Kidney (tissue), 14 donors: ENCODE measurements around the gene ATP11A. TPM values are rescaled to one million over a fixed set of nuclear protein-coding genes. Genes with fewer than 3 reads are reported as not detected.

ENCODE experiments used
- DNase-seq, 5 donors: peaks; one replicate each; pipeline ENCODE4 v3.0.0-alpha.2; 2013 to 2020
- FAIRE-seq: peaks from 2 replicates; lab custom pipeline; 2012; peaks lifted over from hg19 to GRCh38; lab: Jason Lieb, UNC
- H3K27ac ChIP-seq, 2 donors: one replicate each; pipeline ENCODE4 v1.7.0; 2013; ENCODE audit warnings: low read depth in 2 of 2, low read length in 2 of 2, inconsistent platforms in 1 of 2
- H3K27me3 ChIP-seq: one replicate; pipeline ENCODE4 v1.7.1; 2013; ENCODE audit warnings: low read length, inconsistent platforms; ENCODE audit not compliant: control insufficient read depth, insufficient read depth
- H3K36me3 ChIP-seq, 3 donors: one replicate each; pipeline versions ENCODE4 v1.7.0 to v1.7.1; 2013; ENCODE audit warnings: low read length in 3 of 3, control low read depth in 1 of 3, inconsistent platforms in 1 of 3; ENCODE audit not compliant: insufficient read depth in 3 of 3, control insufficient read depth in 2 of 3
- H3K4me1 ChIP-seq, 3 donors: one replicate each; pipeline versions ENCODE4 v1.7.0 to v1.7.1; 2013; ENCODE audit warnings: low read length in 3 of 3, inconsistent platforms in 1 of 3, low read depth in 1 of 3; ENCODE audit not compliant: control insufficient read depth in 2 of 3, insufficient read depth in 2 of 3
- H3K4me3 ChIP-seq, 3 donors: one replicate each; pipeline versions ENCODE4 v1.7.0 to v1.8.1; 2013; ENCODE audit warnings: low read length in 3 of 3, control low read depth in 1 of 3, inconsistent platforms in 1 of 3
- H3K9ac ChIP-seq, 3 donors: one replicate each; pipeline versions ENCODE4 v1.7.0 to v1.7.1; 2013; ENCODE audit warnings: low read length in 3 of 3, control low read depth in 1 of 3, inconsistent platforms in 1 of 3
- H3K9me3 ChIP-seq, 3 donors: one replicate each; pipeline versions ENCODE4 v1.7.0 to v1.7.1; 2013; ENCODE audit warnings: low read length in 3 of 3, control low read depth in 1 of 3, inconsistent platforms in 1 of 3; ENCODE audit not compliant: control insufficient read depth in 2 of 3, insufficient read depth in 1 of 3
- CTCF ChIP-seq: IDR thresholded peaks from 3 replicates; pipeline ENCODE4 v1.5.1; 2012; ENCODE audit warnings: mild to moderate bottlenecking, moderate library complexity, borderline replicate concordance; ENCODE audit not compliant: insufficient read depth; ENCODE audit errors: extremely low read depth
- intact Hi-C: fragments of 100-400 bp; cut with DNase I; formaldehyde crosslinking; loops from one replicate; pipeline ENCODE4 v1.11.1; 2022
- polyA plus RNA-seq: library from polyadenylated mRNA; stranded (reverse); fragments of 350-450 nt; fragmentation: Illumina TruSeq; extraction: RNeasy Lipid Tissue Mini Kit (QIAGEN cat#74804); gene quantifications from one replicate; pipeline ENCODE4 v1.2.3, GENCODE V29; 2014; ENCODE audit warnings: low read depth, low replicate concordance; ENCODE audit not compliant: insufficient read depth
- total RNA-seq: library from RNA; stranded (reverse); fragmentation: NEBNext Ultra II Directional; extraction: Animal tissue kit (Norgen Biotek cat#: 25700); gene quantifications from one replicate; pipeline ENCODE4 v1.2.1, GENCODE V29; 2021
- donor health status: control.
- donor health status: control.
- donor health status: control.
- donor health status: control.
- donor health status: control.
- donor health status: DM: yes; HTN: yes; CAD: no.
- donor health status: Normal renal cell carcinoma (clear cell type).

ATP11A gene
- total and polyA plus RNA-seq, 2 donors from 2014 or later = 4.9 to 212 TPM

GRCh38 chr13:112696001-112696868, 6.4 kb downstream of the ATP11A start:
- TF ChIP-seq CTCF = no peak
- DNase-seq = peak in 3 of 5 donors; percentile 5 to 65 (median 30)
- FAIRE-seq = no peak
- intact Hi-C loops = no loop called here
- Histone ChIP-seq H3K4me1 (peaks cover 0 to 23% (median 11%) of the 10 kb centered on the region in 3 donors), H3K27ac (no peak overlapping the region), H3K9me3 (no peaks in the 10 kb centered on the region), H3K4me3 (no peak overlapping the region), H3K27me3 (no peaks in the 10 kb centered on the region), H3K9ac (no peak overlapping the region), H3K36me3 (no peaks in the 10 kb centered on the region)

- H3K36me3 ChIP-seq = no peaks in the 10 kb centered on the region
- H3K27me3 ChIP-seq = no peaks in the 10 kb centered on the region
- no peaks in the 10 kb centered on the region for H3K9me3 ChIP-seq
- DNase-seq = peak in 2 of 5 donors; percentile 6 to 44
- no peak for TF ChIP-seq CTCF
- peaks cover 0 to 17% (median 11%) of the 10 kb centered on the region in 3 donors for H3K4me1 ChIP-seq
- no peak overlapping the region for H3K27ac ChIP-seq
- H3K9ac ChIP-seq = no peak overlapping the region
- FAIRE-seq = no peak
- intact Hi-C loops = no loop called here
- no peak overlapping the region for H3K4me3 ChIP-seq
Measured at GRCh38 chr13:112696869-112697465, 7.1 kb downstream of the ATP11A start.

GRCh38 chr13:112697756-112698655, 8.2 kb downstream of the ATP11A start:
- intact Hi-C loops = no loop called here
- H3K9ac ChIP-seq = peak overlapping the region in 1 of 3 donors; percentile 17
- no peaks in the 10 kb centered on the region for H3K36me3 ChIP-seq
- H3K27me3 ChIP-seq = no peaks in the 10 kb centered on the region
- FAIRE-seq (no peak), DNase-seq (peak in 3 of 5 donors; percentile 9 to 28 (median 23))
- no peak overlapping the region for H3K27ac ChIP-seq
- H3K4me1 ChIP-seq = peaks cover 0 to 17% (median 11%) of the 10 kb centered on the region in 3 donors
- TF ChIP-seq CTCF = no peak
- peak overlapping the region in 1 of 3 donors; percentile 11 for H3K4me3 ChIP-seq
- H3K9me3 ChIP-seq = no peaks in the 10 kb centered on the region
